NT2/D1 (cell line): Measurements from ENCODE around the gene CCDC24.

Source experiments
- YY1 ChIP-seq: IDR thresholded peaks from 2 replicates; pipeline ENCODE4 v1.6.1; 2011; ENCODE audit not compliant: insufficient read length, insufficient read depth
- ZNF274 ChIP-seq: IDR thresholded peaks from 2 replicates; pipeline ENCODE4 v1.6.1; 2011; ENCODE audit warnings: mild to moderate bottlenecking, low read depth, low read length

DNA sequence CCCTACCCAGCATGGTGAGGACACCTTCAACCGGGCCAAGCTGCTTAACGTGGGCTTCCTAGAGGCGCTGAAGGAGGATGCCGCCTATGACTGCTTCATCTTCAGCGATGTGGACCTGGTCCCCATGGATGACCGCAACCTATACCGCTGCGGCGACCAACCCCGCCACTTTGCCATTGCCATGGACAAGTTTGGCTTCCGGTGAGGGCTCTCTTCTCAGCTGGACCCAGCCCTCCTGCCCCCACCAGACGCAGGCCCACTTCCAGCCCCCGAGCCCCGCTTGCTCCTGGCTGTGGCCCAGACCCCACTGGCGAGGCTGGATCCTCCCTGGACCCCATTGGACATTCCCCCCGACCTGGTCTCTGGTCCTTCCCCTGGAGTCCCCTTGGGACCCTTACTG is 6.5 kb upstream of the CCDC24 start:
- TF ChIP-seq ZNF274 (no peak), YY1 (no peak)
